ENCODE results near the gene MIF4GD.

GRCh38 chr17:75240394-75241142 lies 30.5 kb downstream of the MIF4GD start:
- no peak for TF ChIP-seq SP1 (IDR thresholded peaks at IDR 0.05; ENCODE audit: low read depth, low read length)
- TF ChIP-seq LARP7 (IDR thresholded peaks at IDR 0.05) = no peak
- TF ChIP-seq IKZF1 (conservative IDR thresholded peaks at IDR 0.05) = 0 out of 2 replicates have a peak, but pooled peaks have one; percentile 13
- peak; percentile 61 to 86 (median 61) for TF ChIP-seq CTCF (IDR thresholded peaks at IDR 0.05 in 2 of 3, conservative IDR thresholded peaks at IDR 0.05 in 1 of 3; ENCODE audit: control insufficient read depth in 2 of 3, extremely low read depth in 1 of 3, insufficient read depth in 1 of 3, low read depth in 3 of 3, low read length in 3 of 3)
- peak; percentile 47; the same call in 1 of the 2 replicates for TF ChIP-seq YY1 (IDR thresholded peaks at IDR 0.05; ENCODE audit: low read depth, low read length)
- no peak for TF ChIP-seq POLR2AphosphoS5 (IDR thresholded peaks at IDR 0.05; ENCODE audit: low read length)
- no peak for TF ChIP-seq SKIL (IDR thresholded peaks at IDR 0.05; ENCODE audit: low read depth, poor library complexity, severe bottlenecking)
- peak; percentile 41 for TF ChIP-seq RAD21 (IDR thresholded peaks at IDR 0.05; ENCODE audit: insufficient read depth, low read depth, low read length)
- TF ChIP-seq STAT3 (IDR thresholded peaks at IDR 0.05; ENCODE audit: low read depth, low read length) = no peak
- no peak for TF ChIP-seq ZBTB40 (IDR thresholded peaks at IDR 0.05; ENCODE audit: borderline replicate concordance)
- no peak for TF ChIP-seq ATF7 (IDR thresholded peaks at IDR 0.05; ENCODE audit: low read depth)
